Measurements from ENCODE around the gene OR2T5.
"Not testable (repeated sequence)": the region's sequence is repeated elsewhere in the genome, so short reads cannot be mapped to it uniquely, and the experiment has no call there.

DNA sequence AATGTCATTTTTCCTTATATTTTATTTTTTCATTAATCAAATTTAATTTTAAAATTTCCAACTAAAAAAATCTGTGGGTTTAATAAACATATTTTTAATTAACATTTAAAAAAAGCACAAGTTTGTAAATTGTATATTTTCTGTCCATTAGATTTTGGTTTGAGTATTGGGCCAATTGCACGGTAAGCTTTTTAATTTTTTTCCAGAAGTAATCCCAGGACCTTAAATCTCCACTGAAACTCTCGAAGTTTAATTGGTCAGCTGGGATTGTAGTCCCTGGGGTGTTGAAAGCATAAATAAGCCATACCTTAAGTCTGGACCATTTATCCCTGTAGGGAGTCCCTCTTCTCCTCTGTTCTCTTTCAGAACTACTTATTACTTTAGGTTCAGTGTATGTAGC, 19.4 kb downstream of the OR2T5 start, which contains the start of gene OR2G6:
- TF ChIP-seq, protein P1, sequence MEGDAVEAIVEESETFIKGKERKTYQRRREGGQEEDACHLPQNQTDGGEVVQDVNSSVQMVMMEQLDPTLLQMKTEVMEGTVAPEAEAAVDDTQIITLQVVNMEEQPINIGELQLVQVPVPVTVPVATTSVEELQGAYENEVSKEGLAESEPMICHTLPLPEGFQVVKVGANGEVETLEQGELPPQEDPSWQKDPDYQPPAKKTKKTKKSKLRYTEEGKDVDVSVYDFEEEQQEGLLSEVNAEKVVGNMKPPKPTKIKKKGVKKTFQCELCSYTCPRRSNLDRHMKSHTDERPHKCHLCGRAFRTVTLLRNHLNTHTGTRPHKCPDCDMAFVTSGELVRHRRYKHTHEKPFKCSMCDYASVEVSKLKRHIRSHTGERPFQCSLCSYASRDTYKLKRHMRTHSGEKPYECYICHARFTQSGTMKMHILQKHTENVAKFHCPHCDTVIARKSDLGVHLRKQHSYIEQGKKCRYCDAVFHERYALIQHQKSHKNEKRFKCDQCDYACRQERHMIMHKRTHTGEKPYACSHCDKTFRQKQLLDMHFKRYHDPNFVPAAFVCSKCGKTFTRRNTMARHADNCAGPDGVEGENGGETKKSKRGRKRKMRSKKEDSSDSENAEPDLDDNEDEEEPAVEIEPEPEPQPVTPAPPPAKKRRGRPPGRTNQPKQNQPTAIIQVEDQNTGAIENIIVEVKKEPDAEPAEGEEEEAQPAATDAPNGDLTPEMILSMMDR (IDR thresholded peaks at IDR 0.05), result not testable (repeated sequence)
- TF ChIP-seq POLR2A, EP300 (IDR thresholded peaks at IDR 0.05): not testable (repeated sequence)
